Ramos (cell line): ENCODE measurements around the gene FAM83B.
"Not testable (repeated sequence)": the region's sequence is repeated elsewhere in the genome, so short reads cannot be mapped to it uniquely, and the experiment has no call there.

Experiments used
- in situ Hi-C: fragments of 300-500 bp; cut with MboI; formaldehyde crosslinking; loops from one replicate; pipeline ENCODE4 v1.14.3; 2022; ENCODE audit warnings: low sequenced_read_pairs; ENCODE audit not compliant: unreplicated experiment

FAM83B gene

GRCh38 chr6:54846243-54846856 lies at the start of gene FAM83B:
FAM83B (plus strand) TSS chr6:54846771; CDS start chr6:54870247, 23,476 bp downstream.
- in situ Hi-C loops = no loop called here

GRCh38 chr6:54796918-54797317 lies 49.7 kb upstream of the FAM83B start:
- in situ Hi-C loops = not testable (repeated sequence)

GRCh38 chr6:54800050-54800600 lies 46.4 kb upstream of the FAM83B start:
- in situ Hi-C loops = no loop called here

- in situ Hi-C loops = no loop called here
Observed at GRCh38 chr6:54801244-54801643, 45.3 kb upstream of the FAM83B start.

GRCh38 chr6:54801669-54802068 lies 44.9 kb upstream of the FAM83B start:
- in situ Hi-C loops = no loop called here

GRCh38 chr6:54802775-54803634 lies 43.6 kb upstream of the FAM83B start:
- in situ Hi-C loops = no loop called here

GRCh38 chr6:54805077-54805476 lies 41.5 kb upstream of the FAM83B start:
- in situ Hi-C loops = no loop called here

- in situ Hi-C loops = no loop called here
Observed at GRCh38 chr6:54810147-54810546, 36.4 kb upstream of the FAM83B start.

- in situ Hi-C loops = no loop called here
Observed at GRCh38 chr6:54813892-54814291, 32.7 kb upstream of the FAM83B start.

- in situ Hi-C loops = no loop called here
Observed at GRCh38 chr6:54817236-54817635, 29.3 kb upstream of the FAM83B start.

GRCh38 chr6:54817834-54818233 lies 28.7 kb upstream of the FAM83B start:
- in situ Hi-C loops = no loop called here

GRCh38 chr6:54824225-54824624 lies 22.3 kb upstream of the FAM83B start:
- in situ Hi-C loops = not testable (repeated sequence)

- in situ Hi-C loops = no loop called here
Observed at GRCh38 chr6:54827010-54827409, 19.6 kb upstream of the FAM83B start.

GRCh38 chr6:54830216-54830615 lies 16.4 kb upstream of the FAM83B start:
- in situ Hi-C loops = no loop called here

GRCh38 chr6:54835176-54835575 lies 11.4 kb upstream of the FAM83B start:
- in situ Hi-C loops = no loop called here

- in situ Hi-C loops = no loop called here
Observed at GRCh38 chr6:54846857-54847674, 495 bp downstream of the FAM83B start.

- in situ Hi-C loops = no loop called here
Observed at GRCh38 chr6:54847799-54848597, 1.4 kb downstream of the FAM83B start.

- in situ Hi-C loops = no loop called here
Observed at GRCh38 chr6:54850114-54850513, 3.5 kb downstream of the FAM83B start.

GRCh38 chr6:54856129-54856528 lies 9.6 kb downstream of the FAM83B start:
- in situ Hi-C loops = no loop called here

GRCh38 chr6:54860132-54860531 lies 13.6 kb downstream of the FAM83B start:
- in situ Hi-C loops = no loop called here
